ENCODE results near the gene ATP2B2.

The ATP2B2 gene

GRCh38 chr3:10492364-10493201 lies 12.8 kb downstream of the ATP2B2 start:
- no peak for DNase-seq

GRCh38 chr3:10489746-10490483 lies 15.5 kb downstream of the ATP2B2 start:
- no peak for DNase-seq

GRCh38 chr3:10487988-10488633 lies 17.3 kb downstream of the ATP2B2 start:
- no peak for DNase-seq

- no peak for DNase-seq
Observed at GRCh38 chr3:10485806-10486205, 19.6 kb downstream of the ATP2B2 start.

GRCh38 chr3:10485380-10485779 lies 20.0 kb downstream of the ATP2B2 start:
- no peak for DNase-seq

GRCh38 chr3:10484709-10485108 lies 20.7 kb downstream of the ATP2B2 start:
- no peak for DNase-seq

- DNase-seq = no peak
Observed at GRCh38 chr3:10483686-10484345, 21.6 kb downstream of the ATP2B2 start.

GRCh38 chr3:10483364-10483675 lies 22.1 kb downstream of the ATP2B2 start:
- DNase-seq = no peak

GRCh38 chr3:10482631-10483363 lies 22.6 kb downstream of the ATP2B2 start:
- DNase-seq = no peak

GRCh38 chr3:10480871-10481378 lies 24.5 kb downstream of the ATP2B2 start:
- DNase-seq = no peak

GRCh38 chr3:10479311-10479710 lies 26.1 kb downstream of the ATP2B2 start:
- DNase-seq = no peak

- DNase-seq = no peak
Observed at GRCh38 chr3:10475983-10476382, 29.4 kb downstream of the ATP2B2 start.

GRCh38 chr3:10474847-10475246 lies 30.5 kb downstream of the ATP2B2 start:
- no peak for DNase-seq

GRCh38 chr3:10474275-10474646 lies 31.1 kb downstream of the ATP2B2 start:
- DNase-seq = no peak

- no peak for DNase-seq
Observed at GRCh38 chr3:10473581-10474274, 31.7 kb downstream of the ATP2B2 start.

GRCh38 chr3:10472877-10473440 lies 32.4 kb downstream of the ATP2B2 start:
- DNase-seq = no peak

GRCh38 chr3:10471054-10471688 lies 34.2 kb downstream of the ATP2B2 start:
- no peak for DNase-seq

- DNase-seq = no peak
Observed at GRCh38 chr3:10470120-10471053, 35.0 kb downstream of the ATP2B2 start.

- DNase-seq = no peak
Observed at GRCh38 chr3:10469441-10470119, 35.8 kb downstream of the ATP2B2 start.

All from NCI-H146 (cell line).